Activated CD4-positive, alpha-beta T cell treated with anti-CD3 and anti-CD28 coated beads, Interleukin-10, Interleukin-2, amounts not matched to agents 100 ng/mL and 50 ng/mL, durations not matched to agents 16 hours and 8 hours (primary cell): ENCODE results near the gene MPO.

ENCODE experiments used
- DNase-seq: peaks from one replicate; pipeline ENCODE4 v3.0.0-alpha.2; 2020

Gene MPO

GRCh38 chr17:58278661-58279015 is 2.1 kb downstream of the MPO start:
- no peak for DNase-seq

GRCh38 chr17:58277802-58278595 is 2.7 kb downstream of the MPO start:
- DNase-seq: no peak

GRCh38 chr17:58277107-58277801 is 3.5 kb downstream of the MPO start:
- DNase-seq: peak; percentile 44

GRCh38 chr17:58276423-58276822 is 4.3 kb downstream of the MPO start:
- DNase-seq: no peak

GRCh38 chr17:58275417-58275816 is 5.3 kb downstream of the MPO start:
- no peak for DNase-seq

GRCh38 chr17:58273453-58274104 is 7.2 kb downstream of the MPO start:
- DNase-seq: peak; percentile 36

GRCh38 chr17:58272367-58273280 is 8.1 kb downstream of the MPO start:
- DNase-seq: no peak

GRCh38 chr17:58271216-58271931 is 9.4 kb downstream of the MPO start:
- DNase-seq: no peak

GRCh38 chr17:58270476-58271215 is 10.1 kb downstream of the MPO start:
- no peak for DNase-seq

GRCh38 chr17:58269557-58270291 is 11.0 kb downstream of the MPO start:
- DNase-seq: no peak

GRCh38 chr17:58268774-58269556 is 11.8 kb downstream of the MPO start:
- DNase-seq: no peak

- DNase-seq: no peak
These were observed 12.4 kb downstream of the MPO start for GRCh38 chr17:58268326-58268725.

GRCh38 chr17:58267347-58268324 is 13.1 kb downstream of the MPO start:
- DNase-seq: no peak

GRCh38 chr17:58265902-58266875 is 14.5 kb downstream of the MPO start:
- no peak for DNase-seq

- no peak for DNase-seq
These were observed 15.5 kb downstream of the MPO start for GRCh38 chr17:58265271-58265670.

- no peak for DNase-seq
These were observed 16.2 kb downstream of the MPO start for GRCh38 chr17:58264407-58265103.

- no peak for DNase-seq
These were observed 17.0 kb downstream of the MPO start for GRCh38 chr17:58263773-58264172.
